Ammon's horn (tissue), 1 donor: ENCODE data around the gene CLSTN2.

Experiments used
- DNase-seq: peaks from one replicate; pipeline ENCODE4 v3.0.0-alpha.2; 2016; ENCODE audit warnings: low spot score

Gene CLSTN2

GRCh38 chr3:140341817-140342403 lies 406.9 kb downstream of the CLSTN2 start:
- DNase-seq: no peak

DNA sequence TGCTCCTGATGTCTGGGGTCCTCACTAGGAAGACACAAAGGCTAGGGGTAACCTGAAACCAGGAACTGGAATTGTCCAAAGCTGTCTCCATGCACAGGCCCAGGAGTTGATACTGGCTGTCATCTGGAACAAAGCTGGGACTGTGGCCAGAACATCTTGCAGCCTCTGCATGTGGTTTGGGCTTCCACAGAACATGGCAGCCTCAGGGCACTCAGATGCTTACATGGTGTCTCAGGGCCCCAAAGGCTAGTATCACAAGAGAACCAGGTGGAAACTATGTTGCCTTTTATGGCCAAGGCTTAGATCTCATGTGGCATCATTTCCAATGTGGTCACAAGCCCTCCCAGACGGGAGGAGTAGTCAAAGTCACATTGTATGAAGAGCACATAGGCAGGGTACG lies 407.7 kb downstream of the CLSTN2 start:
- DNase-seq: no peak

- DNase-seq: no peak
These were observed 408.5 kb downstream of the CLSTN2 start for GRCh38 chr3:140343211-140344081.

- no peak for DNase-seq
These were observed 409.1 kb downstream of the CLSTN2 start for GRCh38 chr3:140344082-140344454.

- peak; percentile 13 for DNase-seq
These were observed 409.7 kb downstream of the CLSTN2 start for GRCh38 chr3:140344601-140345205.

- DNase-seq: no peak
These were observed 412.2 kb downstream of the CLSTN2 start for GRCh38 chr3:140347151-140347550.

DNA sequence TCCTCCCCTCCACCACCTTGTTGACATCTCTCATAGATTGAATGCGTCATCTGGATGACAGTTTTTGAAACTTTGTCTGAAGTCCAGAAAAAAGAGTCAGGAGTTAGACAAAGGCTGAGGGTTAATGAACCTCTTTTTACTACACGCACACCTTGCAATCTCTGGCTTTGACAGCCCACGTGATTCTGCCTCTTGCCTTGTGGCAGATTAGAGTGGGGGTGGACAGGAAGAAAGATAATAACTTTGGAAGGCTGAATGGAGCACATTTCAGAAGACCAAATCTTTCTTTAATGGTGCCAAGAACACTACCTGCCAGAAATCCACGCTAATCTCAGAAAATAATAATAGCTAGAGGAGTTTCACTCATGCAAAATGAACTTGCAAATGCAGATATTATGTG lies 415.0 kb downstream of the CLSTN2 start:
- DNase-seq: no peak

GRCh38 chr3:140351466-140351865 lies 416.5 kb downstream of the CLSTN2 start:
- DNase-seq: no peak

GRCh38 chr3:140355481-140355880 lies 420.5 kb downstream of the CLSTN2 start:
- no peak for DNase-seq

DNA sequence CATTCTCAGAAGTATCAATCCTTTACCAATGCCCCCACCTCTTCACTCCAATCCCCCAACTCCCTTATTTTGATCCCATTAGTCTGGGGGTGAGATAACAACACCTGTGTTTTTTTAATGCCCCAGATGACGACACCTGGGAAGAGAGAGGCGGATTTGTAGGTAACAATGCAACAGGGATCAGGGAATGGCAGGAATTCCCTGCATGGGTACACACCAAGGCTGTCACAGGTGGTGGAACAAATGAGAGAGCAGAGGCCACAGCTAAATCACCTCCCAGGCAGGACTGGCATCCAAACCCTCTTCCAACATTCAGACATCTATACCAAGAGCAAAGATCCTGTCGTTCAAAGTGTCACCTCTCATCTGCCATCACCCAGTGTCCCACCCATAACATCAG lies 423.7 kb downstream of the CLSTN2 start:
- no peak for DNase-seq

DNA sequence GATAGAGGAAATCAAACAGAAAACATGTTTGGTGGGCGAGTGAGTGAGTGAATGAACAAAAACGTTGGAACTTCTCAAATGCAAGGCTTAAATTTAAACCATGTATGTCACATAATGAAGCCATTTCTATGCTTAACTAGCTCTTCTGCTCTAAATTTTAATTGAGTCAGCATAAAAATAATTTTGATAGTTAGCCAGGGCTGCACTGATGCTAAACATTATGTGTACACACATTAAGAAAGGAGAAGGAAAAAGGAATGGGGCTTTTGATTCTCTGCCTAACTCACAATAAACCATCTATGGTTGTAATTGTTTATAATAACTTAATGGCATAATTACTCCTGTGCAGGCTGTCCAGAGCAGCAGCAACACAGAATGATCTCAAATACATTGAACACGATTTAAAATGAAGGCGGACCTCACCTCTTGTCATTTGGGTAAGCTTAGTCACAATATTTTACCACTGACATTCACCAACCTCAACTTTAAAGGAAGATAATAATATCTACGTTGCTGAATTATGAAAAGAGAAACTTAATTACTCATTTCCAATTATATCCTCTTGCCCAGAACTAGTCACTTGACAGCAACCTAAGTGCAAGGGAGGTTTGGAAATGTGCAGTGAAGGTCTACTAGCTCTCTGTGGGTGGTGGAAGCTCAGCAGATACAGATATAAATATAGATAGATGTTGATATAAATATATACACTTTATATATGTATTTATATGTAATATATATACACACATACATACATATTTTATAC lies 424.4 kb downstream of the CLSTN2 start:
- no peak for DNase-seq

GRCh38 chr3:140360332-140360731 lies 425.3 kb downstream of the CLSTN2 start:
- DNase-seq: no peak

- no peak for DNase-seq
These were observed 428.8 kb downstream of the CLSTN2 start for GRCh38 chr3:140363801-140364200.

DNA sequence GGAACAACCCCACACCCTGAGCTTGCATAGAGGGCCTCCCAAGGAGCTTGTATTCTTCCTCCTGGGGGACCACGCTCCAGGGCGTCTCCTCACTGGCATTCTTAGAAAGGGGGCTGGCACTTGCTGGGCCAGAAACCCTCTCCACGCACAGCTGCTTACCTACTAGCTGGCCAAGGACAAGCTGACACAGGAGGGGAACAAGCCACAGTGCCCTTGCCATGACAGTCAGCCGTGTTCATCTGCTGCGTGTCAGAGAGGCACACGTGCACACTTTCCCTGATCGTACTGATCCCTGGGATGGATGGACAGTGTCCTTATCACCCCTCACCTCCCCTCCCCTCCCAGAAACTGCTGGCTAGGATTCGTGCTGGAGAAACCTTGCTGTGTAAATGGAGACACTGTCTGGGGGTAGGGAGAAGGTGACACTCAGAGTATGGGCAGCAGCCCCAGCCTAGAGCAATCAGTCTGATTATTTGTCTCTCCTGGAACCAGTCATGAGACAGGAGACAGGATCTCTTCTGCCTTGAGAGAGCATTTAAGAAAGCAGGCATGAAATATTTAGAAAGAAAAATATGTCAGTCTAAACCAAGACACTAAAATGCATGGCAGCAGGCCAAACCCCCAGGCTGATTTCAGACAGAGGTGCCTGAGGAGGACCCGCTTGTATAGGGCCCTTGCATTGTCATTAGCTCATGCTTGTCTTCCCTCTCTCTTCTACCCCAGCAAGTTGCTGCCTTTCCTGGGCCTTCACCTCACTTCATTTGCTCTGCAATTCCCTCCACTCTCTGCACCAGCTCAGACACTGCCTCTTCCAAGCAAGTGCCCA lies 431.1 kb downstream of the CLSTN2 start:
- no peak for DNase-seq

DNA sequence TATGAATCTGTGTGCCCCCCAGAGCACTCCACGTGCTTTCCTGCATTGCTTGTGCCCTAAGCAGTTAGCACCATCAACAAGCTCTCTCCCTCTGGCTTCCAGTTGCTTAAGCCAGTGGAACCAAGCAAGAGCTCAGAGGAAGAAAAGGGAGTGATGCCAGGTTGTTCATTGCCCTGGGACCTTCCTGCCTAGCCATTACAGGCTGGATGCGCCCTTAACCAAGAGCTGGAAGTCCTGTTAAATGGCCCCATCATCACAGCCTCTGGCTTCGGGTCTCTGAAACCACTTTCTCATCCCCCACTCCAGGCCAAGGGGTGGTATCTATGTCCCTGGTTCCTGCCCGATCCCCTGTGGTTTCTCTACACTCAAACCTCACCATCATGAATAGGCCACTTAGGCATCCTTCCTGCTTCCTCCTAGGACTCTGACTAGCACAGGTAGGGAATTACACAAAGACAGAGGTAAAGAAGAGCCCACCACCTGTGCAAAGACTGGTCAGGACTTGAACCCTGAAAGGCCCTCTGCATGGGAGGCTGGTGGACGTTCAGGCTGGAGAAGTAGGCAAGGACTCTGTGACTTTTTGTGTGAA lies 433.3 kb downstream of the CLSTN2 start:
- no peak for DNase-seq

- DNase-seq: no peak
These were observed 435.7 kb downstream of the CLSTN2 start for GRCh38 chr3:140370686-140371085.

- no peak for DNase-seq
These were observed 438.2 kb downstream of the CLSTN2 start for GRCh38 chr3:140373234-140373633.

- DNase-seq: no peak
These were observed 440.0 kb downstream of the CLSTN2 start for GRCh38 chr3:140375002-140375401.

DNA sequence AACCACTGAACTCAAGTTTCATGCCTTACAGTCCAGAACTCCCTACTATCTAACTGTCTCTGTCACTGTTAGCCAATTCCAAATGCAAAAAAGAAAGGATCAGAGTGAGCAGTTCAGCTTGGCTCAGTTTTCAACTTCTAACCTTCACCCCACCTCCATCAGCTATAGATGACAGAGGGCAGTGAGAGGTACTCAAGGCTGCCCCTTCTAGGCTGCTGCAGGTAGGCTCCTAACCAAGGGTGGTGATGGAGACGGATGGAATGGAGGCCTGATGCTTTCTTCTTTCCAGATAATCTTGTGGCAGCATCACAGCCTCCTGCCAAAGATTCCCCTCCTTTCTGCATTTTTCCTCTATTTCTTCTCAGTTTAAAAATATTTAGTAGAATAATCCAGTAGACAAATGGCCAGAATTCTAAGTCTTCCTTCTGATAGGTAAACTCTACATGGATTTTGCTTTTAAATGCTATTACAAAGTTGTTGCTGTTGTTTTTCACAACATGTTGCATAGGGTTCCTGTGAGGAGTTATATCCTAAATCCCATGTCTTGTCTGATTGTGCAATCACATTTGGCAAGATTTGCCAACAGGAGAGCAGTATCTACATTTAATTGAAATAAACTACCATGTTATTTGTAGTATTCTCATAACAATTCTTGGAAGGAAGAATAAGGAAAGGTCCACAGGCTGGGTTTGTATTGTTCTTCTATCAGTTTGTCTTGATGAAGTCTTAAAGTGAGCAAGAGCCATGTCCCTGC lies 441.3 kb downstream of the CLSTN2 start:
- no peak for DNase-seq

DNA sequence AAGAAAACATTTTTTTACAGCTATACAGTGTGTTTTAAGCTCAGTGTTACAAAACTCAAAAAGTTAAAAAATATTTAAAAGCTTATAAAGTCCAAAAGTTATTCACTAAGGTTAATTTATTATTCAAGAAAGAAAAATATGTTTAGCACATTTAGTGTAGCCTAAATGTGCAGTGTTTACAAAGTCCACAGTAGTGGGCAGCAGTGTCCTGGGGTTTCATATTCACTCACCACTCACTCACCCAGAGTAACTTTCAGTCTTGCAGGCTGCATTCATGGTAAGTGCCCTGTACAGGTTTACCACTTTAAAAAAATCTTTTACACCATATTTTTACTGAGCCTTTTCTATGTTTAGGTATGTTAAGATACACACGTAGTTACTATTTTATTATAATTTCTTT lies 442.7 kb downstream of the CLSTN2 start:
- DNase-seq: no peak
